GM18909 (cell line): ENCODE results near the gene SCAF8.

Experiments used
- ATAC-seq: cut with Tn5 transposase; IDR thresholded peaks from one replicate; pipeline ENCODE4 v1.9.1; 2021; ENCODE audit warnings: mild to moderate bottlenecking; ENCODE audit not compliant: unreplicated experiment, poor library complexity

SCAF8 gene

DNA sequence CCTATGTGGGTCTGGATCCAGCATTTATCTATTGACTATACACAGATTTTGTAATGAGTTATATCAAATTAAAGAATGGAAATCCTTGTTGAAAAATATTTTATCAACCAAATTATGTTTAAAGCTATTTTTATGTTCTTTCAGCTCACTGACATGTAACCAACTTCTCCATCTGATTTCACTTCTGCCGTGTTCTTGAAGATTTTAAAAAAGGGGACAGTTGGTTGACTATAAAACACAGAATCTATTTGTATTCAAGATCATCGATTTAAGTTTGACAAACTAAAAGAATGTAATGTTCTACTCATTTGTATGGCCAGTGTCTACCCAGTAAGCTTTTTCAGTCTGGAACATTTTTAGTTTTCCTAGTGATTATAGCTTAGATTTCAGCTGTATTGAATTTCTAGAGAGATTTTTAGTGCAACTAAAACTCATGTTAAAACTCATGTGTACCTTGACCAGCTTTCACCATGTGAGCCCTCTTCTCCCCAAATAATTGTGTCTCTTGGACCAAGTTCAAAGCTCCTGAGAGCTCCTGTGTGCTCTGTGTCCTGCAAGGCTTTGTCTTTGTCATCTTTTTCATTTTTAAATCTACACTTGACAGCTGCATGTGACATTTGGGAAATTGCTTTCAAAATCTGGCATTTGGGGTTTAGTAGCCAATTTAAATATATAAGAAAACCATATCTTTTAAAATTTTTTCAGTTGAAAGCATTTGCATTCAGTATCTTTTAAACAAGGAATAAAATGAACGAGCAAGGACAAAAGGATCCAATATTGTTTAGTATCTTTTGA, 143.5 kb downstream of the SCAF8 start:
- ATAC-seq, result no peak

DNA sequence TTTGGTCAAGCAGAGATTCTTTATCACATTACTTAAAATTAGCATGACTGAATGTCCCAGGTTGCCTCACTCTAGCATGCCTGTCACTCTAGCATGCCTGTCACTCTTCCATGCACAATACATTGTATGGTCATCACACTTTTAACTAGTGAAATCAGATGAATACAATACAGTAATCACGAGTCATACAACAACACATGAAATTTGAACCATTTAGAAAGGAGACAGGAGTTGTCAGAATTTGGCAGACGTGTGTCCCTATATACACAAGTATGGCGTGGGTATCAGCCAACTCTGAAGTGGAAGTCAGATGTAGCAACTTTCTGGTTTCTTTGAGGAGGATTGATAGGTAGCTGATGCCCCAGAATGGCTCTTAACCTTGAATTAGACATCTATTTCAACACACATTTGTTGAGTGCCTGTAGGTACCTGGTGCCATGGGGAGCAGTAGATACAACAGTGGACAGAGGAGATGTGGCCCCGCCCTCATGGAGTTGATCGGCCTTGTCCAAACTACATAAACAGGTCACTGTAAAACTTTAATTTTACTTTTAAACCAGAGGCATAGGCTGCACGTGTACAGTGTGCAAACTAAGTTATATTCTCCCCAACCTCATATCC, 145.8 kb downstream of the SCAF8 start:
- no peak for ATAC-seq

DNA sequence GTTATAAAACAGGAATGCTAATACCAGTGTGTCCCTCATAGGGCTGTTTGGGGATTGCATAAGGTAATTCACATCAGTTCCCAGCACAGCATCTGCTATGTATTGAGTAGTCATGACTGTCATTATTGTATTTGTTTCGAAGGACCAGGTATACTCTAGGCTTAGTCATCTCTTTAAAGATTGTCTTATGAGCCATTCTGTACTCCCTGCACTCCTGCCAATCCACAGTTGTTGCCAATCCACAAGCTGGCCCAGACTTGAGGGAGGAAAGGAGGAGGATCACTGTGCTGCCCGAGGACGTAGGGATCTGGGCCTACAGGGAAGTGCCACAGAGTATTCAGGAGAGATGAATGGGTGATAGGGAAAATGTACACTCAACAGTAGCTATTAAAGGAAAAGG, 148.9 kb downstream of the SCAF8 start:
- no peak for ATAC-seq
